Activated CD4-positive, alpha-beta T cell treated with anti-CD3 and anti-CD28 coated beads, Interleukin-2, amount 10 ng/mL, durations not matched to agents 7 days and 5 days (primary cell): ENCODE measurements around the gene JMJD8. TPM values are rescaled to one million over a fixed set of nuclear protein-coding genes. Genes with fewer than 3 reads are reported as not detected.

Experiments used
- CTCF ChIA-PET: fragments of 350-600 bp; sonication (Branson Sonifier 250); formaldehyde crosslinking; loops from one replicate; lab custom pipeline; 2021; ENCODE audit warnings: antibody characterized with exemption; lab: Charles Lee
- POLR2A ChIA-PET: fragments of 350-600 bp; sonication (Branson Sonifier 250); formaldehyde crosslinking; loops from one replicate; lab custom pipeline; 2021; ENCODE audit warnings: antibody characterized with exemption; lab: Charles Lee
- DNase-seq: peaks from one replicate; pipeline ENCODE4 v3.0.0-alpha.2; 2020
- H3K27ac Mint-ChIP-seq: one replicate; pipeline ENCODE4 v1.8.0; 2021; ENCODE audit warnings: mild to moderate bottlenecking, moderate library complexity, mixed read lengths
- H3K27me3 Mint-ChIP-seq: one replicate; pipeline ENCODE4 v1.8.0; 2021; ENCODE audit warnings: mixed read lengths
- H3K36me3 Mint-ChIP-seq: one replicate; pipeline ENCODE4 v1.8.0; 2021; ENCODE audit warnings: low read depth, mixed read lengths
- H3K4me1 Mint-ChIP-seq: one replicate; pipeline ENCODE4 v1.8.0; 2021; ENCODE audit warnings: mixed read lengths
- H3K4me3 Mint-ChIP-seq: one replicate; pipeline ENCODE4 v1.8.0; 2021; ENCODE audit warnings: mild to moderate bottlenecking, moderate library complexity, mixed read lengths
- H3K9me3 Mint-ChIP-seq: one replicate; pipeline ENCODE4 v1.8.0; 2021; ENCODE audit warnings: mixed read lengths
- total RNA-seq, 2 experiments: library from RNA; stranded (reverse); gene quantifications; one replicate each; pipeline ENCODE4 v1.2.3, GENCODE V29; 2021

JMJD8 gene
- total RNA-seq, 2 experiments from 2014 or later, result 33.8 to 34.3 TPM

DNA sequence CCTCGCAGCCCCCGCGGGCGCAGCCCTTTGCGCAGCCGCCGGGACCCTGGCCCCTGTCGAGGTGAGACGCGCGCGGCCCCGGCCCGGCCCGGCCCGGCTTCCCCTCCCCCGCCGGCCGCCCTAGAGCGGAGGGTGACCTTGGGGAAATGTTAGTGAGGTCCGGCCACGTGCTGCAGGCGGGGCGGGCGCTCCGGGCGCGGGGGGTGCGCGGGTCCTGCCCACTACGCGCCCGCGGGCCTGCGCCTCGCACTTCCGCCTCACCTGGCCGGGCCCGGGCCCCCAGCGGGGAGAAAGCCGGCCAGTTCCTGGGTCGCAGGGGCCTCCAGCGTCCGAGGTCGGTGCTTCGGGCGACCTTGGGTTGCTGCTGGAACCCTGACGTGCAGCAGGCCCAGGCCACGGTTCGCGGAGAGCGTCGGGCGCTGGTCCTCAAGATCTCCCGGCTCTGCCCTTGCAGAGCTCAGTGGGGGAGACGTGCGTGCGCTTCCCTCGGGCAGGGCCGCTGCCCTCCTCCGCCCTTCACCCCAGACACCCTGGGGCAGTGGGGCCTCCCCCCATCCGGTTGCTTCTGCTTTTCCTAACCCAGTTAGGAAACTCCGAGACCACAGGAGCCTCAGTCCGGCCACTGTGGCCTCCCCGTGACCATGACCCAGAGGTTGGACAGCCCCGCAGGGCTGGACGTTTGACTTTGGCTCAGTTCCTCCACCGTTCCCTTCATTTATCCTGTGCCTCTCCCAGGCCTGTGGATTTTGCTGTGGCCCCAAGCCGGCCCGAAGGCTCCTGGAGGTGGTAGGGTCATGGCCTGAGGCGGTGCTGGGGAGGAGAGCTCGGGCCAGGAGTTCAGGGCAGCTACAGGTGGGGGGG lies 41.7 kb downstream of the JMJD8 start:
- CTCF ChIA-PET, result interaction anchor here (1.0 kb wide), 1 partner anchor 14 kb away, joined by 3 read pairs; no protein-coding TSS in a partner anchor

DNA sequence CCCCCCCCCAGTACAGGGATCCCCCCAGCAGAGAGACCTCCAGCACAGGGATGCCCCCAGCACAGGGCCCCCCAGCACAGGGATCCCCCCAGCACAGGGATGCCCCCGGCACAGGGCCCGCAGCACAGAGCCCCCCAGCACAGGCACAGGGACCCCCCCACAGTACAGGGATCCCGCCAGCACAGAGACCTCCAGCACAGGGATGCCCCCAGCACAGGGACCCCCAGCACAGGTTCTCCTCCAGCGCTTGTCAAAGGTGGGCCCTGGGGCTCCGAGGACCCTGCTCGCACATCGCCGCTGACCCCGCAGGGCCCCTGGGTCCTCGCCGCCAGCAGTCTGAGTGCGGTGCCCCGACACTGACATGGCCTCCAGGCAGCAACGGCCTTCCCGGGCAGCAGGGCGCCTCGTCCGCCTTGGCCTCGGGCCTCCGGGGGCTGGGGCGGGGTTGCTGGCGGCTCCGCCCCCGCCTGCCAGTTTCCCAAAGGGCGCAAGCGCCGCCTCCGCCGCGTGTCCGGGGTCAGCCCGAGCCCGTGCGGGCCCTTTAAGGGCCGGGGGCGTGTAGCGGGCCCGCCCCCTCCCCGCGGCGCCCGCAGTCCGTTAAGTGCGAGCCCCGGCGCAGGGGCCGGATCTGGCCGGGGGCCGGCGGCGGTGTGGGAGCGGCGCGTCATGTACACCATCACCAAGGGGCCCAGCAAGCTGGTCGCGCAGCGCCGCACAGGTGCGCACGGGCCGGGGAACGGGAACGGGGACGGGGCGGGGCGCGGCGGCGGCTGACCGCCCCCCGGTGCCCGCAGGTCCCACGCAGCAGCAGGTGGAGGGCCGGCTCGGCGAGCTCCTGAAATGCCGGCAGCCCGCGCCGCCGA lies 42.6 kb downstream of the JMJD8 start, which contains the start of gene MCRIP2:
Gene MCRIP2, plus strand, starts transcription at position 503 of the 863 bp plus-strand sequence. Its CDS starts 164 bp downstream, at position 667.
- peaks cover 20% of the 10 kb centered on the region for H3K4me1 Mint-ChIP-seq
- no peaks in the 10 kb centered on the region for H3K36me3 Mint-ChIP-seq
- CTCF ChIA-PET, result interaction anchor here (1.0 kb wide), 1 partner anchor 15 kb away, joined by 3 read pairs; no protein-coding TSS in a partner anchor
- H3K9me3 Mint-ChIP-seq, result no peaks in the 10 kb centered on the region
- H3K27ac Mint-ChIP-seq, result peak within 1 kb of the TSS; percentile 33
- peak within 1 kb of the TSS; percentile 67 for H3K4me3 Mint-ChIP-seq
- peak; percentile 68 for DNase-seq
- H3K27me3 Mint-ChIP-seq, result peaks cover 3% of the 10 kb centered on the region
- POLR2A ChIA-PET, result interaction anchor here (0.5 kb wide), 1 partner anchor 1896 kb away, joined by 3 read pairs; the partner anchor contains the start of gene PDPK1

More for the DNA sequence above, 41.7 kb downstream of the JMJD8 start:
- H3K27ac Mint-ChIP-seq, result peak overlapping the region; percentile 25
- peak overlapping the region; percentile 67 for H3K4me3 Mint-ChIP-seq
- H3K9me3 Mint-ChIP-seq, result no peaks in the 10 kb centered on the region
- peaks cover 17% of the 10 kb centered on the region for H3K4me1 Mint-ChIP-seq
- H3K36me3 Mint-ChIP-seq, result no peaks in the 10 kb centered on the region
- POLR2A ChIA-PET, result interaction anchor here (0.5 to 0.7 kb wide), 2 partner anchors 425 to 1895 kb away, joined by 3 read pairs; partner anchors contain the start of gene PDPK1
- H3K27me3 Mint-ChIP-seq, result no peaks in the 10 kb centered on the region
- DNase-seq, result peak; percentile 31

DNA sequence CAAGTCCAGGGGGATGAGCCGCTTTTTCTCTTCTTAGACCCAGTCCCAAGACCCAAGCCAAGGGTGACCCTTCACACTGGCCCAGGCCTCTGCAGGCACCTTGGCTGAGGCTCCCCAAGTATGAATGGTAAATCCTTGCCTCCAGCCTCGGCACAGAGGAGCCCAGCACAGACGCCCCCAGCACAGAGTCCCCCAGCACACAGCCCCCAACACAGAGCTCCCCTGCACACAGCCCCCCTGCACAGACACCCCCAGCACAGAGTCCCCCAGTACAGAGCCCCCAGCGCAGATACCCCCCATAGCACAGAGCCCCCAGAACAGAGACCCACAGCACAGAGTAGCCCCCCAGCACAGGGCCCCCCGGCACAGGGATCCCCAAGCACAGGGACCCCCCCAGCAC lies 43.5 kb downstream of the JMJD8 start:
- Mint-ChIP-seq H3K27ac (peak overlapping the region; percentile 33), H3K36me3 (no peaks in the 10 kb centered on the region), H3K27me3 (peaks cover 4% of the 10 kb centered on the region), H3K4me1 (peaks cover 23% of the 10 kb centered on the region), H3K9me3 (no peaks in the 10 kb centered on the region), H3K4me3 (peak overlapping the region; percentile 35)
- DNase-seq, result no peak
- POLR2A ChIA-PET, result no interaction called here
- CTCF ChIA-PET, result no interaction called here

DNA sequence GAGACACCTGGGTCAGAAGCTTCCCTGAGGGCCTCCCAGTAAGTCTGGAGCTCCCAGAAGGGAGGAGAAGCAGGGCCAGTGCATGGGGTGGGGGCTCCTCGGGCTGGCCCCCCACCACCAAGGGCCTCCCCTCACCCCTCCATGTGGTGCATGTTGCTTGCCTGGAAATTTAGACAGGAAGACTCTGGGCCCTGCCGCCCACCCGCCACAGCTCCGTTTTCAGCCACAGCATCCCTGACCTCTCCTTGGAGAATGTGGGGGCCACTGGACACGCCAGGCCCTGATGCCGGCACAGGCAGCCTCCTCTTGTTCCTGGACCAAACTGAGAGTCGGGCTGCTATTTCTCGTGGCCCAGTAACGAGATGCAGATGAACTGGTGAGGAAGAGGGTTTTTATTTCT lies 45.3 kb downstream of the JMJD8 start:
- CTCF ChIA-PET, result no interaction called here
- POLR2A ChIA-PET, result no interaction called here
- Mint-ChIP-seq H3K27ac (no peak overlapping the region), H3K36me3 (no peaks in the 10 kb centered on the region), H3K4me1 (peaks cover 16% of the 10 kb centered on the region), H3K4me3 (no peak overlapping the region), H3K27me3 (peaks cover 4% of the 10 kb centered on the region), H3K9me3 (no peaks in the 10 kb centered on the region)
- no peak for DNase-seq

DNA sequence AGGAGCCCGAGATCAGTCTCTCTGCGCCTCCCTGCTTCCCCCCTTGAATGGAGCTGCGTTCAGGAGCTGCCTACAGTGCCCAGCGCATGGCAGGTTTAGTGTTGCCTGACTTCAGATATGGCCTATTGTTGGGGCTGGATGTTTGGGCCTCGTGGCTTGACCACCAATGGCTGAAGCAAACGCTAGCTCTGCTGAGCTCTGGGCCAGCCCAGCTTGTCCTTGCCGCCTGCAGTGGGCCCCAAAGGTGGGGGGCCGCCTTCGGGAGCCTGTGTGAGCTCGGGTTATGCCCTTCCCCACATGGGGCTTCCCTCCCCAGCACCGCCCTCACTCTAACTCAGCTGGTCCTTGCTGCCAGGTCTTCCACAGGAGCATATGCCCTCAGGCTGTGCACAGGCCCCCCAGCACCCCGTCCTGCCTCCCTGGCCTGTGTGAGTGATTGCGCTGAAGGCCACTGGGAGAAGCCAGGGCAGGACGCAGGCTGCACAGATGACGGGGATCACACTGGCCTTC lies 46.0 kb downstream of the JMJD8 start:
- Mint-ChIP-seq H3K27me3 (peaks cover 4% of the 10 kb centered on the region), H3K4me1 (peaks cover 14% of the 10 kb centered on the region), H3K36me3 (no peaks in the 10 kb centered on the region), H3K27ac (no peak overlapping the region), H3K9me3 (no peaks in the 10 kb centered on the region), H3K4me3 (peak overlapping the region; percentile 7)
- no peak for DNase-seq
- CTCF ChIA-PET, result no interaction called here
- POLR2A ChIA-PET, result no interaction called here

DNA sequence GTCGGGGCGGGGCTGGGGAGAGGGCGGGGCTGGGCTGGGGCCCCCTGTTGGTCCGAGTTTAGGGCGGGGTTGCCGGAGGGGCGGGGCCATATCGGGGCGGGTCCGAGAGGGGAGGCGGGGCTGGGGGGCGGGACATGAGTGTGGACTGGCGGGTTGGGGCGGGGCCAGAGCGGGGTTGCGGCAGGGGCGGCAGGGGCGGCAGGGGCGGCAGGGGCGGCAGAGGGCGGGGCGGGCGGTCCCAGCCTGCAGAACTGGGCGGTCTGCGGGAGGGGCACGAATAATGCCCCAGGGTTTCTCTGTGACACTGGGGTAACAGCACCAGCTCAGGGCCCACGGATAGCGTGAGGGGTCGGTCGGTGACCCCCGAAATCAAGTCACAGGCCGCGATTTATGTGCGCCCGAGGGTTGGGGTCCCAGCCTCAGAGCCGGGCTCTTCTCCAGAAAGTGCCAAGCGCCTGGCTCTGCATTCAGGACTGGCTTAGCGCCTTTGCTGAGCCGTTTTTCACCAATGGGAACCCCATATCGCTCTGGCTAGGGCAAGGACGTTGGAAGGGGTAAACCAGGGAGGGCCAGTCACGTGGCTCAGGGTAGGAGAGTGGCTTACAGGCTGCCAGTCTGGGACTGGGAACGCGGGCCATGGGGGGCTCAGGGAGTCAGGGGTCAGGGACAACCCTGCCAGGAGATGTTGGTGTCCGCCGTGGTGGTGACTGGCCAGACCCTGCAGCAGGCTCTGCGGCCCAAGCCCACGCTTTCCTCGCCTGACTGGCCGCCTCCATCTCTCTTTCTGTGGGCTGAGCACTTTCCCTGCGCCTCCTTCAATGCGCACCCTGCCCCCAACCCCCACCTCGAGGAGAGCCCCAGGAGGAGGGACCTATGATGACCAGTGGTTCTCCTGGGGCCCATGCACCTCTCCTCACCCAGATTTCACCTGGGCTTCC lies 46.8 kb downstream of the JMJD8 start:
- ChIA-PET CTCF (interaction anchor here (0.9 to 1.7 kb wide), 8 partner anchors 11 to 104 kb away, joined by 3 to 7 read pairs (median 4); partner anchors contain the start of genes CIAO3, RHBDL1 and WDR90), POLR2A (interaction anchor here (0.7 kb wide), 1 partner anchor 1069 kb away, joined by 5 read pairs; the partner anchor contains the start of gene MAPK8IP3)
- Mint-ChIP-seq H3K4me3 (peak overlapping the region; percentile 95), H3K27me3 (peaks cover 4% of the 10 kb centered on the region), H3K27ac (peak overlapping the region; percentile 99), H3K36me3 (no peaks in the 10 kb centered on the region), H3K4me1 (peaks cover 9% of the 10 kb centered on the region), H3K9me3 (no peaks in the 10 kb centered on the region)
- DNase-seq, result peak; percentile 89

DNA sequence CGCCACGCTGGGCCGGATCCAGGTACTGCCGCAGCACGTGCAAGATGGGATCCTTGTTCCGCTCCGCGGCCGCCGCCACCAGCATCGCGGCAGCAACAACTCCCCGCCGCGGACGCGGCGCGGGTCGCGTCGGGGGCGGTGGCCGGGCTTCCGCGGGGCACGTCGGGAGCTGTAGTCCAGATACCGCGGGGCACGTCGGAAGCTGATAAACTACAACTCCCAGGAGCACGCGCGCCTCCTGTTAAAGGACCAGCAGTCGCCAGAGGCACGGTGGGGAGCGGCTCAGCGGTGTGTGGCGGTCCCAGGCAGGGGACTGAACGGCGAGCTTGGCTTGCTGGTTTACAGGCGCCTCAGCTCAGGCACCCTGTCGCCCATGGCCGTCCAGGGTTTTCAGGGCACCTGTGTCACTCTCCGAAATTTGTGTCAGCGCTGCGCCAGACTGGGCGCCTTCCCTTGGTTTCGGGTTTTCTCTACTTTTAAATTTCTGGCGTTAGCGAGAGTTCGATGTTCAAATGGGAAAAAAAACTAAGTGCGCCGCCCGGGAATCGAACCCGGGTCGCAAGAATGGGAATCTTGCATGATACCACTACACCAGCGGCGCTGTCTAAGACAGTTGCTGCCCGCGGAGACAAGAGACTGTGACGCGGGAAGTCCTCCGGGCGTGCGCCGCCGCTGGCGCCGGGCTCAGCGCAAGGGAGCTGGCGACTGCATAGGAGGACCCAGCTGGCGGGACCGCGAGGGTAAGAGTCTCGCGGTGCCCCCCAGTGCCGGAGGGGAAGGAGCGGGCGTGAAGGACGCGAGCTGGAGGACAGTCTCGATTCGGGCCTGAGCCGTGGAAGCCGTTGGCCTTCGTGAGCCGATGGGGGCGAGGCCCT lies 47.7 kb downstream of the JMJD8 start, which contains the start of gene METTL26:
Gene METTL26, minus strand, starts transcription at position 100 of the 875 bp plus-strand sequence. Its CDS starts 15 bp downstream, at position 85.
- Mint-ChIP-seq H3K36me3 (no peaks in the 10 kb centered on the region), H3K27ac (peak within 1 kb of the TSS; percentile 99), H3K9me3 (no peaks in the 10 kb centered on the region), H3K4me3 (peak within 1 kb of the TSS; percentile 95), H3K27me3 (peaks cover 4% of the 10 kb centered on the region), H3K4me1 (peaks cover 9% of the 10 kb centered on the region)
- ChIA-PET CTCF (interaction anchor here (0.9 to 1.7 kb wide), 8 partner anchors 10 to 105 kb away, joined by 3 to 7 read pairs (median 4); partner anchors contain the start of genes CIAO3, RHBDL1 and WDR90), POLR2A (interaction anchor here (0.7 to 0.8 kb wide), 4 partner anchors 48 to 1070 kb away, joined by 3 to 5 read pairs (median 3); partner anchors contain the start of gene MAPK8IP3)
- DNase-seq, result peak; percentile 95

DNA sequence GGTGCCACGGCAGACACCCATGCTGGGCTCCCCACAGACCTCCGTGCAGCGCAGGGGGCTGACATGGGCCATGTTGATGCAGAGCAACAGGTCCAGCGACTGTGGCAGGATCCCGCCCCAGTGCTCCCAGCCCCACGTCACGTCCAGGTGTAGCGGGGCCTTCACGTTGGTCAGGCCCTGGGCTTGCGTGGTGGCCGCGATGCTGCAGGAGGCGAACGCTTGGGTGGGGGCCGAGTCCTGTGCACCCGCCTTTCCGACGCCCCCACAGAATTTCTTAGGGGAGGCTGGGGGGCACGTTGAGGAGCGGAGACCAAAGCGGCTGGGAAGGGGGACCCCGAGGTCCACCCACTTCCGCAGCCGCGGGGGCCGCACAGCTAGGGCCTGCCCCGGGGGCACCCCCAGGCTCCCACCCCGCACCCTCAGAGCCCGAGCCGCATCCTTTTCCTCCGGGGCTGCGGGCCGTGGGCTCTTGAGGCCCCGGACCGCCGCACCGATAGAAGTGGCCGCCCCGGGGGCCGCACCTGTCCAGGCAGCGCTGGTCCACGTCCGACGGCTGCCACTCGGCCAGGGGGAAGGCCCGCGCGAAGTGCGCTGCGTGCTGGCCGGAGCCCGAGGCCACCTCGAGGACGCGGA lies 48.4 kb downstream of the JMJD8 start:
- POLR2A ChIA-PET, result interaction anchor here (0.8 kb wide), 2 partner anchors 85 to 109 kb away, joined by 3 read pairs; no protein-coding TSS in a partner anchor
- Mint-ChIP-seq H3K9me3 (no peaks in the 10 kb centered on the region), H3K4me3 (peak overlapping the region; percentile 95), H3K36me3 (no peaks in the 10 kb centered on the region), H3K27me3 (peaks cover 4% of the 10 kb centered on the region), H3K27ac (no peak overlapping the region), H3K4me1 (peaks cover 9% of the 10 kb centered on the region)
- CTCF ChIA-PET, result interaction anchor here (1.2 to 1.7 kb wide), 7 partner anchors 9 to 105 kb away, joined by 3 to 7 read pairs (median 4); partner anchors contain the start of genes CIAO3, RHBDL1 and WDR90
- DNase-seq, result no peak

DNA sequence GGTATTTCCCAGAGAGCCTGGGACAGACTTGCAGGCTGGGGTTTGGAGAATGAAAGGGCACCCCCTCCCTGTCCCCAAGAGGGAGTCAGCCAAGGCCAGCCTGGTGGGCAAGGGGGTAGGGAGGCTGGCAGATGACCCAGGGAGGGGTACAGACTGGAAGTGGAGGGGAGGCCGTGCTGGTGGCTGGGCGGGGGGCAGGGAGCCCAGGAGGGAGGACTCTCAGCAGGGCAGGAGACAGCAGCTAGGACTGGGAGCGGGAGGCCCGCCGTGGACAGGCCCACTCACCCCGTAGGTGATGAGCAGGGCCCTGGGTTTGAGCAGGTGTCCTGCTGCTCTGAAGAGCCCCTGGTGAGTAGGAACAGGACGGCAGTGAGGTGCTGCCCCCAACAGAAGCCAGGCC lies 49.1 kb downstream of the JMJD8 start:
- Mint-ChIP-seq H3K27me3 (peaks cover 4% of the 10 kb centered on the region), H3K36me3 (no peaks in the 10 kb centered on the region), H3K4me1 (peaks cover 9% of the 10 kb centered on the region), H3K4me3 (peak overlapping the region; percentile 95), H3K27ac (peak overlapping the region; percentile 68), H3K9me3 (no peaks in the 10 kb centered on the region)
- ChIA-PET CTCF (no interaction called here), POLR2A (no interaction called here)
- no peak for DNase-seq

DNA sequence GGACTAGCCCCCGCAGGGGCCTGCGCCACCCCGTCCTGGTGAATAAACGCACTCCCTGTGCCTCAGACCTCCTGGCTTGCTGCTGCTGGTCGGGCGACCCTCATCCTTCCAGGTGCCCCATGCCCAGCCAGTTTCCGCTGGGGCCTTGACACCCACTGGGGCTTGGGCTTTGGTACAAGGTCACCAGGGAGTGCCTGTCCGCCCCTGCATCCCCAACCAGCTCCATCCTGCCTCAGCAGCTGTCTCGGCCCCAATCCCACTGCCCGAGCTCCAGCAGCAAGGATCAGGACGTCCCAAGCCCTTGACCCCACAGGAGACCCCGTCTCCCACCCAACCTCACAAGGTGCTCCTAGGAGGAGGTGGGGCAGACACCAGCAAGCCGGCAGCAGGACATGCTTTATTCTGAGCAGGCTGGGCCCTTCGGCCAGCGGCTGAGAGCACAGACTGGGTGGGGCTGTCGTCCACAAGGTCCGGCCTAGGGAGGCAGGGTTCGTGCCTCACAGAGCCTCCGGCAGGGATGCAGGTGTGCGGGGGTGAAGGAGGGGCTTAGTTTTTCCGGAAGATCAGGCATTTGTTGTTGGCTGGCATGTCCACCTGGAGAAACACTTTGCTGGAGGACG lies 50.0 kb downstream of the JMJD8 start:
- ChIA-PET POLR2A (no interaction called here), CTCF (no interaction called here)
- no peaks in the 10 kb centered on the region for H3K36me3 Mint-ChIP-seq
- H3K9me3 Mint-ChIP-seq, result no peaks in the 10 kb centered on the region
- H3K27ac Mint-ChIP-seq, result peak overlapping the region; percentile 31
- peaks cover 4% of the 10 kb centered on the region for H3K27me3 Mint-ChIP-seq
- peaks cover 9% of the 10 kb centered on the region for H3K4me1 Mint-ChIP-seq
- DNase-seq, result no peak
- peak overlapping the region; percentile 95 for H3K4me3 Mint-ChIP-seq
